MCF 10A (cell line): Measurements from ENCODE around the gene SAMD10. TPM values are rescaled to one million over a fixed set of nuclear protein-coding genes. Genes with fewer than 3 reads are reported as not detected.

Experiments used
- BruUV-seq: library from RNA; stranded (reverse); fragments of 400-500 nt; replicated peaks from 2 replicates; lab custom pipeline; 2021; lab: Mats Ljungman, UMichigan
- CTCF ChIA-PET: fragments of 300-600 bp; sonication (Branson Sonifier 250); formaldehyde crosslinking; extraction: SDS; loops from one replicate; lab custom pipeline; 2021; ENCODE audit warnings: antibody characterized with exemption, inconsistent platforms; lab: Yijun Ruan, JAX
- POLR2A ChIA-PET: fragments of 300-600, 350-650 bp; sonication (Branson Sonifier 250); formaldehyde crosslinking; extraction: SDS; loops from one replicate; lab custom pipeline; 2020; ENCODE audit warnings: antibody characterized with exemption, inconsistent platforms; lab: Yijun Ruan, JAX
- DNase-seq: peaks from one replicate; pipeline ENCODE4 v3.0.0-alpha.2; 2018; ENCODE audit not compliant: unreplicated experiment
- H3K27ac Mint-ChIP-seq: one replicate; pipeline ENCODE4 v1.8.0; 2022; ENCODE audit warnings: mild to moderate bottlenecking, low read depth, mixed read lengths; ENCODE audit not compliant: unreplicated experiment
- H3K27me3 Mint-ChIP-seq: one replicate; pipeline ENCODE4 v1.8.0; 2022; ENCODE audit warnings: mixed read lengths; ENCODE audit not compliant: insufficient read depth, unreplicated experiment
- H3K36me3 Mint-ChIP-seq: one replicate; pipeline ENCODE4 v1.8.0; 2022; ENCODE audit warnings: mild to moderate bottlenecking, moderate library complexity, mixed read lengths; ENCODE audit not compliant: insufficient read depth, unreplicated experiment
- H3K4me1 Mint-ChIP-seq: one replicate; pipeline ENCODE4 v1.8.0; 2022; ENCODE audit warnings: mixed read lengths; ENCODE audit not compliant: insufficient read depth, unreplicated experiment
- H3K4me3 Mint-ChIP-seq: one replicate; pipeline ENCODE4 v1.8.0; 2022; ENCODE audit warnings: mild to moderate bottlenecking, moderate library complexity, mixed read lengths; ENCODE audit not compliant: unreplicated experiment
- H3K9me3 Mint-ChIP-seq: one replicate; pipeline ENCODE4 v1.8.0; 2022; ENCODE audit warnings: mixed read lengths; ENCODE audit not compliant: unreplicated experiment
- intact Hi-C: fragments of 100-400 bp; cut with micrococcal nuclease; formaldehyde crosslinking; loops from 2 replicates; pipeline ENCODE4 v1.14.1; 2022
- total RNA-seq: library from RNA; stranded (reverse); gene quantifications from 2 replicates; pipeline ENCODE4 v1.2.3, GENCODE V29; 2022
- TF ChIP-seq, protein P1 (sequence below): fragments of 200-600 bp; IDR thresholded peaks from one replicate; pipeline ENCODE4 v1.8.0; 2022; ENCODE audit warnings: antibody characterized with exemption, mild to moderate bottlenecking; ENCODE audit not compliant: unreplicated experiment

The SAMD10 gene
- total RNA-seq, 1 experiment from 2014 or later: 4.4 TPM

DNA sequence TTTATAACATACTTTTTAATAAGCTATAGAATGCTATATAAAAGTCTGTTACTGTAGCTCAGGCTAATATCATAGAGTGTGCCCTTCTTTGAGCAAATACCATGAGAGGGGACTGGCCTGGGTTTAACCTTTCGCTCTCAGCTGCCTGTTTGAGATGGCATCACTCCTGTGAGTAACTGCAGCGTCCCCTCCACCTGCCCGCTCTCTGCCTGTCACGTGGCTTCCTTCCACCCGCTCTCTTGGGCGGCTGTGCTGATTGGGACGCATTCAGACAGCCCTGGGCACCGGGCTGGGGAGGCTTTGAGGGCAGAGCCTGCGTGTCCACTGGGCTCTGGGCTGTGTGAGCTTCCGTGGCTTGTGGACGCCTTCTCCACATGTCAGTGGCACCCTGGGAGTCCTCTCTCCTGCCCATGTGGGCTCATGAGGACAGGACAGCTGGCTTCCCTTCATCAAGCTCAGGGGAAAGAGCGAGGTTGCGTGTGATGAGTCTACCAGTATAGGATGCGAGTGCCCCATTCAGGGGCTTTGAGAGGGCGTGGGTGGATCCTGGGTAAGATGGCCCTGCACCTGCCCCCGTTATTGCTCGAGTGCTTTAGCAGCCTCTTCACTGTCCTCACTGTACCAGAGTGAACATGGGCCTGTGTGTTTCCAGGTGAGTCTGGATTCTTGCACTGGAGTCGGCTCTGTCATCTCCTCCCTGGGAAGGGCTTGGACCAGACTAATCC lies 45.8 kb upstream of the SAMD10 start:
- H3K4me3 Mint-ChIP-seq: no peak overlapping the region
- H3K27me3 Mint-ChIP-seq: no peaks in the 10 kb centered on the region
- TF ChIP-seq, protein P1, sequence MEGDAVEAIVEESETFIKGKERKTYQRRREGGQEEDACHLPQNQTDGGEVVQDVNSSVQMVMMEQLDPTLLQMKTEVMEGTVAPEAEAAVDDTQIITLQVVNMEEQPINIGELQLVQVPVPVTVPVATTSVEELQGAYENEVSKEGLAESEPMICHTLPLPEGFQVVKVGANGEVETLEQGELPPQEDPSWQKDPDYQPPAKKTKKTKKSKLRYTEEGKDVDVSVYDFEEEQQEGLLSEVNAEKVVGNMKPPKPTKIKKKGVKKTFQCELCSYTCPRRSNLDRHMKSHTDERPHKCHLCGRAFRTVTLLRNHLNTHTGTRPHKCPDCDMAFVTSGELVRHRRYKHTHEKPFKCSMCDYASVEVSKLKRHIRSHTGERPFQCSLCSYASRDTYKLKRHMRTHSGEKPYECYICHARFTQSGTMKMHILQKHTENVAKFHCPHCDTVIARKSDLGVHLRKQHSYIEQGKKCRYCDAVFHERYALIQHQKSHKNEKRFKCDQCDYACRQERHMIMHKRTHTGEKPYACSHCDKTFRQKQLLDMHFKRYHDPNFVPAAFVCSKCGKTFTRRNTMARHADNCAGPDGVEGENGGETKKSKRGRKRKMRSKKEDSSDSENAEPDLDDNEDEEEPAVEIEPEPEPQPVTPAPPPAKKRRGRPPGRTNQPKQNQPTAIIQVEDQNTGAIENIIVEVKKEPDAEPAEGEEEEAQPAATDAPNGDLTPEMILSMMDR: no peak
- POLR2A ChIA-PET: interaction anchor here (1.0 kb wide), 1 partner anchor 54 kb away, joined by 4 read pairs; the partner anchor contains the start of genes OPRL1 and RGS19
- H3K36me3 Mint-ChIP-seq: peaks cover 84% of the 10 kb centered on the region
- no peaks in the 10 kb centered on the region for H3K4me1 Mint-ChIP-seq
- no peak for DNase-seq
- no peak overlapping the region for H3K27ac Mint-ChIP-seq
- no peaks in the 10 kb centered on the region for H3K9me3 Mint-ChIP-seq
- intact Hi-C loops: no loop called here
- no TSS peak for BruUV-seq
- CTCF ChIA-PET: interaction anchor here (0.6 to 1.5 kb wide), 3 partner anchors 13 to 529 kb away, joined by 3 to 10 read pairs (median 3); no protein-coding TSS in a partner anchor

DNA sequence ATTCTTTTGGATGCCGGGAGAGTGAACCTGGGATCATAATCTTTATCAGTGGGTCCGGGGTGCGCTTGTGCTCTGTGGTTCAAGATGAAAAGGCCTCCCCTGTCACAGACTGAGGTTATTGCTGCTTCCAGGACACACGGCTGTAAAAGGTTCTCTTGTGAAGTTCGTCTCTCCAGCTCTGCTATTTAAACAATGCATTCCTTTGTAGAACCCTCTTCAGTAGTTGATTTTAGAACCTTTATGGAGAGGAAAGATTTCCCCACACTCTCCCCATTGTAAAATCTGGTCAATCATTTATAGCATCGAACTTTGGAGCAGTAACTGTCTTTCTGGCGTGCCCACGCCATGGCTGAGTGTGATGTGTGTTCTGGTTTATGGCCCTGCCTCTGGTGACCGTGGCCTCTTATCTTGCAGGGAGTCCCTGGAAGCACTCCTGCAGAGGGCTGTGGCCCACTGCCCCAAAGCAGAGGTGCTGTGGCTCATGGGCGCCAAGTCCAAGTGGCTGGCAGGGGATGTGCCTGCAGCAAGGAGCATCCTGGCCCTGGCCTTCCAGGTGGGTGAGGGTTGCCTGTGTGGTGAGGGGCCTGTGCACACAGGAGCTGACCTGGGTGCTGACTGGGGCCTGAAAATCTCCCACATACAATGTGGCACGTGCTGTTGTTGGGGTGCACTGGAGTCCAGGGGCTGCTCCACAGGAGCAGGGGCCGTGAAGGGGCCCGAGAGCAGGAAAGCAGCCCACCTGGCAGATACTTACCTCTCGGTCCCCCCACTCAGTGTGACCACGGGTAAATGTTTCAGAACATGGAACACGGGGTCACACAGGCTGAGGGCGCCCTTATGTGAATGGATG lies 44.9 kb upstream of the SAMD10 start:
- no peak for DNase-seq
- TF ChIP-seq, protein P1: no peak
- intact Hi-C loops: no loop called here
- Mint-ChIP-seq H3K27ac (no peak overlapping the region), H3K4me1 (no peaks in the 10 kb centered on the region), H3K27me3 (no peaks in the 10 kb centered on the region), H3K4me3 (no peak overlapping the region), H3K9me3 (no peaks in the 10 kb centered on the region), H3K36me3 (peaks cover 84% of the 10 kb centered on the region)
- ChIA-PET POLR2A (interaction anchor here (1.0 kb wide), 1 partner anchor 55 kb away, joined by 4 read pairs; the partner anchor contains the start of genes OPRL1 and RGS19), CTCF (interaction anchor here (0.6 to 1.5 kb wide), 3 partner anchors 14 to 41 kb away, joined by 3 to 10 read pairs (median 3); no protein-coding TSS in a partner anchor)
- BruUV-seq: no TSS peak

DNA sequence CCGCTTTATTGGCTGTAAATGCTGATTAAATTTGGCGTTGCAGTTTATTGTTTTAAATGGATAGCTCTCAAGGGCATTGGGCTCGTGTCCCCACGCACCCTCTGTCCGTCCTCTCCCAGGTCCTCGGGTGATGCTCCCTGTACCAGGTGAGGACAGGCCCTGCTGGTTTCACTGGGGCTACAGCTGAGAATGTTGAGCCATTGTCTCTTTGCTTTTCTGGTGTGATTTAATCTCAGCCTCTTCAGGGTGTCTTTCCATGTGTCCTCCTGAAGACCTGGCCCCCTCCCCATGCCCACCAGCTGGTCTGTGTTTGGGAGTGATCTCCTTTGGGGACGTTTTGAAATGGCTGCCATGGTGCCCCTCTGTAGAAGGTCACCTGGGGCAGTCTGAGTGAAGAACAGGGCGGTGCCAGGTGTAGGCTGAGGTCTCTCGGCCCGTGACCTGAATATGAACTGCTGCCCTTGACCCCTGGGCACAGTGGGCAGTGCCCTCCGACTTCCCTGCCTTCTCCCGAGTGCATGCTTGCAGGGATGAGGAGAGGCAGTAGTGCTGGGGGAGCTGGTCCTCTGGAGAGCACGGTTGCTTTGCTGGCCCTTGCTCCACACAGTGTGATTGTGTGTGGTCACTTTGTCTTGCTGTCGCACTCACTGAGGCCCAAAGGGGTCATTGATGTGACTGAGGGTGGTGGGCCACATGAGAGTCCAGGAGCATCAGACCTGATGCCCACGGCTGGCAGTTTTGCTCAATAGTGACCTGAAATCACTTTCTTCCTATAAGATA lies 44.1 kb upstream of the SAMD10 start:
- no peak for DNase-seq
- H3K4me3 Mint-ChIP-seq: no peak overlapping the region

More for the DNA sequence above, 44.1 kb upstream of the SAMD10 start:
- H3K27me3 Mint-ChIP-seq: no peaks in the 10 kb centered on the region
- ChIA-PET POLR2A (no interaction called here), CTCF (interaction anchor here (1.2 kb wide), 1 partner anchor 96 kb away, joined by 3 read pairs; no protein-coding TSS in a partner anchor)
- H3K4me1 Mint-ChIP-seq: no peaks in the 10 kb centered on the region
- intact Hi-C loops: no loop called here
- no peak overlapping the region for H3K27ac Mint-ChIP-seq
- no peaks in the 10 kb centered on the region for H3K9me3 Mint-ChIP-seq
- no TSS peak for BruUV-seq
- peaks cover 84% of the 10 kb centered on the region for H3K36me3 Mint-ChIP-seq
- TF ChIP-seq, protein P1: no peak
